ENCODE measurements around the gene HSPD1.

HSPD1 gene

DNA sequence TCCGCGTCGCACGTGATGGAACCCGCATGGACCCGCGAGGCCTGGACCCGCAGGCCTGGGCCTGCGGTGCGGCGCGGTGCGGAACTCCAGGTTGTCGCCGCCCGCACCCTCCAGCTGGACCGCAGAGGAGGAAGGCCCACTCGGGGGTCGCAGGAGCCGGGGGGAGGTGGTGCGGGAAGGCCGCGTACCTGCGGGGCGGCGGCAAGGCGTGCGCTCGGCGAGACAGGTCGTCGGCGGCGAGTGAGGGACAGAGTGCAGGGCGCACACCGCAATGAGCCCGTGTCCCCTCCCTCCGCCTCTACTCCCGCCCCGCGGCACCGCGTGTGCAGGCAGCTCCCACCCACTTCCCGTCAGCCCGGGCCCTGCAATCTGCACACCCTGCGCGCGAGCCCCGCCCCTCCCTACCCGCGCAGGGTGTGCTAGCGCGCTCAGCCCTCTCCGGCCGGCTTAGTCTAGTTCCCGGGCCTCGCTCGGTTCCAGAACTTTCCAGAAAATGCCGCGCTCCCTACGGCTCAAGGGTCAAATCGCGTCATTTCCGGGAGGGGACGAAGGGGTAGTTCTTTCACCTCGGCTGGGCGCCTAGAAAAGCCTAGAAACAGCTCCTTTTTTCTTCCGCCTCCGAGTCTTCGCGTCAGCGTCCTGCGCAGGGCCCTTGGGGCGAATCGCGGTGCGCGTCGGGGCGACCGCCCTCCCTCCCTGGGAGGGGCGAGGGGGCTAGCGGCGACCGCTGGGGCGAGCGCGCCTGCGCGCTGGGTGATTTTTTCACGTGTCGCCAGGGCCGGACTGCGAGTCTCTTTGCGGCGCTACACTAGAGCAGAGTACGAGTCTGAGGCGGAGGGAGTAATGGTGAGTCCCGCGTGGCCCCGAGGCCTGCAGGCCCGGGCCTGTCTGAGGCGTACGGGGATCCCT lies at the start of gene HSPD1, which contains the start of gene HSPE1:
Gene HSPD1, minus strand, starts transcription at position 247 of the 909 bp plus-strand sequence. CDS start 992 bp downstream, outside the sequence.
Gene HSPE1, plus strand, starts transcription at position 786 of the 909 bp plus-strand sequence. Its CDS starts 58 bp downstream, at position 844.
- H3K9me3 Mint-ChIP-seq: no peaks in the 10 kb centered on the region
- H3K27me3 Mint-ChIP-seq: no peaks in the 10 kb centered on the region
- H3K4me3 Mint-ChIP-seq: peak within 1 kb of the TSS; percentile 100
- H3K4me1 Mint-ChIP-seq: peaks cover 53% of the 10 kb centered on the region
- peak within 1 kb of the TSS; percentile 98 for H3K27ac Mint-ChIP-seq
- peaks cover 55% of the 10 kb centered on the region for H3K36me3 Mint-ChIP-seq

DNA sequence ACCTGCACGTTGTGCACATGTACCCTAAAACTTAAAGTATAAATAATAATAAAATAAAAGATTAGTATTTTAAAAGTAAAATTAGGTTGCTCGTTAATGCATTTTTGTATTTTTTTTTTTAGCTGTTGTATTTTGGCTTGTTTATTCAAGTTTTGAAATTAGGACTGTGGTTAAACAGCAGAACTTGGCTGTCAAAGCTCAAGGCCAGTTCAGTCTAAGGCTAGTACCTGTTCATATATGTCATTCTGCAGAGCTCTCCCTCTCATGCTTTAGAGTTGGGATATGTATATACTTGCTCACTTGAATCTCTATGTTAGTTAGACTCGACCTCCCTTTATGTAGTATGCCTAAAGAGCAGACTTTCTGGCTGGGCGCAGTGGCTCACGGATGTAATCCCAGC lies 48.9 kb upstream of the HSPD1 start:
- peaks cover 11% of the 10 kb centered on the region for H3K4me1 Mint-ChIP-seq
- no peaks in the 10 kb centered on the region for H3K9me3 Mint-ChIP-seq
- peaks cover 8% of the 10 kb centered on the region for H3K36me3 Mint-ChIP-seq
- H3K27me3 Mint-ChIP-seq: no peaks in the 10 kb centered on the region
- H3K27ac Mint-ChIP-seq: no peak overlapping the region
- H3K4me3 Mint-ChIP-seq: no peak overlapping the region

DNA sequence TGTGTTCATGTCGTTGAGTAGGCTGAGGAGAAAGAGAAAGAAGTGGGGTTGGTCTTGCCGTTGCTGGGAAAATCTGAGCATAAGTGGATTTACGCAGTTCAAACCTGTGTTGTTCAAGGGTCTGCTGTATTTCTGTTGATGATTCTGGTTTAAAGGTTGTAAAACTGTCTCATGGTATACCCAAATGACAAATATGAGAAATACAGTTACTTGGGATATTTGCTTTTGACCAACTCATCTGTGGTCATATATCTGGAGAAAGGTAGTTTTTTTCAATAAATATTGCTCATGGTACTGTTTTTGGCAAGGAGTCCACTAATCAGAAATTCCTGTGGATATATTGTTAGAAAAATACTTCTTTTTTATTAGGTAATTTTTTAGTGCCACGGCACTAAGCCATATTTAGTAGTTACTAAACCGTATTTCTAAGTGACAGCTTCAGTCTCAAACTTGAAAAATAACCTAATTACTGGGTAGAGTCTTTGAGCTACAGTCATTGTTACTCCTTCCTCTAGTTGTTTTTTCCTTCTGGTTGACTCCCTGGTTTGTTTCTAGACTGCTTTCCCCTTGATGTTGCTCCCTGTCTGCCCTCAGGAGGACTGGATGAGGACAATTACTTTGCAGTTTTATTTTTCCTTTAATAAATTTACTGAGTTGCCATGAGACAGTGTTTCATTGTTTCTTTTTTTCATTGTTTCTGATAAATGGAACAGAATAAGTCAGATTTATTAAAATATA lies 47.7 kb upstream of the HSPD1 start:
- H3K36me3 Mint-ChIP-seq: peaks cover 8% of the 10 kb centered on the region
- no peak overlapping the region for H3K4me3 Mint-ChIP-seq
- H3K4me1 Mint-ChIP-seq: peaks cover 11% of the 10 kb centered on the region
- H3K27me3 Mint-ChIP-seq: no peaks in the 10 kb centered on the region
- H3K27ac Mint-ChIP-seq: peak overlapping the region; percentile 63
- no peaks in the 10 kb centered on the region for H3K9me3 Mint-ChIP-seq

DNA sequence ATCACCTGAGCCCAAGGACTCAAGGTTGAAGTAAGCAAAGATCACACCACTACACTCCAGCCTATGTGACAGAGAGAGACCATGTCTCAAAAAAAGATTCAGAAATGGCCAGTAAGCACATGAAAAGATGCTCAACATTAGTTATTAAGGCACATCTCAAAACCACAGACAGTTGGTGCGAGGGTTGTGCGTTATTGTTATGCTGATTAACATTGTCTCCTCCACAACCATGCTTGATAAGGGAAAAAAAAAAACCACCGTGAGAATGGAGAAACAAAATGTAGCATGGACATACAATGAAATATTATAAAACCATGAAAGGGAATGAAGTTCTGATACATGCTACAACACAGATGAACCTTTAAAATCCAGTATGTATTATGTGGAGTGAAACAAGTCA lies 43.6 kb upstream of the HSPD1 start:
- no peaks in the 10 kb centered on the region for H3K9me3 Mint-ChIP-seq
- no peak overlapping the region for H3K27ac Mint-ChIP-seq
- H3K36me3 Mint-ChIP-seq: peaks cover 10% of the 10 kb centered on the region
- no peaks in the 10 kb centered on the region for H3K27me3 Mint-ChIP-seq
- H3K4me3 Mint-ChIP-seq: no peak overlapping the region
- H3K4me1 Mint-ChIP-seq: peaks cover 27% of the 10 kb centered on the region

DNA sequence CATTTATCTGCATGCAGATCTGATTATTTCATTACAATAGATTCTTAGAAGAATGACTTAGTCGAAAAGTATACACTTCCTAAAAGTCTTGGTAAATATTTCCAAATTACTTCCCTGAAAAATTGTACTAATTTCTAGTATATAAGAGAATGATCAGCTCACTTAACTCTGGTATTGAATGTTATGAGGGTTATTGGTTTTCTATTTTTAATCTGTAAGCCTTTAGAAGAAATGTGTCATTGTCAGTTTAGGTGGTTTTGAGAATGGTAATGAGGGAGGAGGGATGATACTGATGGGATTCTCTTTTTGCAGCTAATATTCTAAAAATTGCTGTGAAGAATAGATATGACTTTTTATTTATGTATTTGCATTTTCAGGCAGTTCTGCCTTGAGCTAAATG lies 40.1 kb upstream of the HSPD1 start:
- H3K4me1 Mint-ChIP-seq: peaks cover 36% of the 10 kb centered on the region
- no peaks in the 10 kb centered on the region for H3K9me3 Mint-ChIP-seq
- no peak overlapping the region for H3K4me3 Mint-ChIP-seq
- H3K27me3 Mint-ChIP-seq: no peaks in the 10 kb centered on the region
- H3K36me3 Mint-ChIP-seq: peaks cover 13% of the 10 kb centered on the region
- H3K27ac Mint-ChIP-seq: peak overlapping the region; percentile 13

DNA sequence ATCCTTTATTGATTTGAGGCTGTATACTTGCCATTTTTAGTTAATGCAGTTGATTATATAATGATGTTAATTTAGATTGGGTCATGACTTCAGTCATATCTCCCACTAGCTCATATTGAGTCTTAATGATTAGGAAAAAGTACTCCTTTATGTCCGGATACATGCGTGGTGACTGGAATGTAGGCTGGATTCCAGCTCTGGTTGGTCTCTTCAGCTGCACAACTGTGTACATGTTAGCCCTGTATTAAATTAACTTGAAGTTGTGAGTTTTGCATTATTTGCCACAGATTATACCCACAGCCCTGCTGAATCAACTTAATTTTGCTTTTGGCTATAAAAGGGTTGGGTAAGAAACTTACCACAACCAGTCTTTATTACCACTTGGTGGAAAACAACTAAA lies 38.8 kb upstream of the HSPD1 start:
- Mint-ChIP-seq H3K4me1 (peaks cover 49% of the 10 kb centered on the region), H3K9me3 (no peaks in the 10 kb centered on the region), H3K4me3 (no peak overlapping the region), H3K36me3 (peaks cover 16% of the 10 kb centered on the region), H3K27ac (peak overlapping the region; percentile 32), H3K27me3 (no peaks in the 10 kb centered on the region)

DNA sequence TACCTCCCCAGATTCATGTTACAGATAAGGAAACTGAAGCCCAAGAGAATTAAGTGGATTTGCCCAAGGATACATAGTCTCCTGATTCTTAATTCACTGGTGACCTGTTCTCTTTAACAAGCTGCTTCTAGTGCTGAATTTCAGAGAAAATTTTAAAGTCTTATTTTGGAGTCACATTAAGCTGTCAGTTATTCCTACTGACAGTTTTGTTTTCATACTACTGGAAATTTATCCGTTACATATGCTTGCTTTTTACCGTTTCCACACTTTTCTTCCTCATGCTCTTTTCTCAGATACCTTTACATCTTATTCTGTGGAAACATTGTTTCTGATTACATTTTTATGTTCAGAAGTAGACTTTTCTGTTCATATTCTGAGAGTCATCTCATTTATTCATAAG lies 17.5 kb upstream of the HSPD1 start:
- Mint-ChIP-seq H3K27ac (peak overlapping the region; percentile 95), H3K4me1 (peaks cover 50% of the 10 kb centered on the region), H3K27me3 (no peaks in the 10 kb centered on the region), H3K9me3 (no peaks in the 10 kb centered on the region), H3K4me3 (peak overlapping the region; percentile 96), H3K36me3 (peaks cover 5% of the 10 kb centered on the region)

DNA sequence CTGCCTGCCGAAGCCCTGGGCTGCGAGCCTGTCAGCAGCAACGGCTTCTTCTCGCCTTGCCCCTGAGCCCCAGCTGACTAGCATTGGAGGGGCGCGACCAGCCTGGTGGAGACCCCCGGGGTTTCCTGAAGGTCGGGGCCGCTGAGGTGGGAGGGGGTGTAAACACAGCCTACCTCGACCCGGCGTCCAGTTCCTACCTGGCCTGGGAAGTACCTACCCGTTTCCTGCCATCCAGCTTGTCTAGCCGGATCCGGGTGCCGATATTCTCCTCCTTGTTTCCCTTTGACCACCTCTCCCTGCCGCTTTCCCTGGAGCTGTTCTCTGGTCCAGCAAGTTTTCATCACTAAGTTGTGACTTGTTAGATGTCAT lies 16.7 kb upstream of the HSPD1 start:
- H3K36me3 Mint-ChIP-seq: peaks cover 5% of the 10 kb centered on the region
- H3K9me3 Mint-ChIP-seq: no peaks in the 10 kb centered on the region
- H3K4me3 Mint-ChIP-seq: peak overlapping the region; percentile 96
- no peaks in the 10 kb centered on the region for H3K27me3 Mint-ChIP-seq
- peak overlapping the region; percentile 95 for H3K27ac Mint-ChIP-seq
- H3K4me1 Mint-ChIP-seq: peaks cover 44% of the 10 kb centered on the region

DNA sequence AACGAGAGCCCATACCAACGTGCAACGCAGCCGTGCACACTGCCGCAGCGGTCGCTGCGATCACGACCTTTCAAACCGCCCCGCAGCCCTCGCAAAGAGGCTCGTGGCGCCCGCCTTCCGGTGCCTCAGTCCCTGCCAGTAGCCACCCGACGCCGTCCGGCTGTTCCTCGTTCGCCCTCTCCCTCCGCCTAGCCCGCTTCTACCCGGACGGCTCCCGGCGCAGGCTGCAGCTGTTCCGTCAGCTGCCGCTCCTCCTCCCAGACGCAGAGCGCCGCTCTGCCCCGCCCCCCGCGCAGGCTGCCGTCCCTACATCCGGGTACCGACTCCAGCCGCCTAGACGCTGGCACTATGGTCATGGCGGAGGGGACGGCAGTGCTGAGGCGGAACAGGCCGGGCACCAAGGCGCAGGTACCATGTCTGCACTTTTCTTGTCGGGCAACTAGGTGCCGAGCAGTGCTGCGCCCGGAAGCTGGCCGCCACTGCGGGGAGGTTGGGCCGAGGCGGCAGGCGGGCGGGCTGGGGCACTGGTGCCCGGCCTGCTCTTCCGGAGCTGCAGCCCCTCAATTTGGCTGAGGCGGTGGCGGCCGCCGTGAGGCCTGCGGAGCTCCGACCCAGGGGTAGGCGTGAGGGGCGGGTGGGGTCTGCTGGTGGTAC lies 16.2 kb upstream of the HSPD1 start, which contains the start of gene MOB4:
Gene MOB4, plus strand, starts transcription at position 328 of the 654 bp plus-strand sequence. Its CDS starts 21 bp downstream, at position 349.
- peaks cover 40% of the 10 kb centered on the region for H3K4me1 Mint-ChIP-seq
- H3K27ac Mint-ChIP-seq: peak within 1 kb of the TSS; percentile 95
- H3K4me3 Mint-ChIP-seq: peak within 1 kb of the TSS; percentile 96
- no peaks in the 10 kb centered on the region for H3K9me3 Mint-ChIP-seq
- H3K36me3 Mint-ChIP-seq: peaks cover 2% of the 10 kb centered on the region
- no peaks in the 10 kb centered on the region for H3K27me3 Mint-ChIP-seq

DNA sequence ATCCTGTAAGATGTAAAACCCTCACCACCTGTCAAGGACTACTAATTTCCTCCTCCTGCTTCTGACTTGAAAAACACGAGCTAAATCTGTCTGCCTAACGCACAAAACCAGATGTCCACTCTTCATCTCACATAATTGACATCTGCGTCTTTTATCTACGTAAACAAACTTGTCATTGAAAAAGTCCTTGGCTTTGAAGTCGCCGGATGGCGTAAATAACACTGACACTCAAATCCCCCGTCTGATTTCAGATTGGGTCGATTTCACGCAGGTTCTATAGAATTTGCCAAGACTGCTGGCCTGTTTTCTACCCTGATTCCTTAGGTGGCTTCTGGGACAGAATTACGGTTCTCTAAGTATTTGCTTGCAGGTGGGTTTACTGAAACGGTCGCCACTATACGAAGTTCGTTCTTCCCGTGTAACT lies 15.7 kb upstream of the HSPD1 start:
- H3K27ac Mint-ChIP-seq: peak overlapping the region; percentile 94
- H3K36me3 Mint-ChIP-seq: no peaks in the 10 kb centered on the region
- H3K4me3 Mint-ChIP-seq: peak overlapping the region; percentile 96
- H3K9me3 Mint-ChIP-seq: no peaks in the 10 kb centered on the region
- peaks cover 35% of the 10 kb centered on the region for H3K4me1 Mint-ChIP-seq
- no peaks in the 10 kb centered on the region for H3K27me3 Mint-ChIP-seq

DNA sequence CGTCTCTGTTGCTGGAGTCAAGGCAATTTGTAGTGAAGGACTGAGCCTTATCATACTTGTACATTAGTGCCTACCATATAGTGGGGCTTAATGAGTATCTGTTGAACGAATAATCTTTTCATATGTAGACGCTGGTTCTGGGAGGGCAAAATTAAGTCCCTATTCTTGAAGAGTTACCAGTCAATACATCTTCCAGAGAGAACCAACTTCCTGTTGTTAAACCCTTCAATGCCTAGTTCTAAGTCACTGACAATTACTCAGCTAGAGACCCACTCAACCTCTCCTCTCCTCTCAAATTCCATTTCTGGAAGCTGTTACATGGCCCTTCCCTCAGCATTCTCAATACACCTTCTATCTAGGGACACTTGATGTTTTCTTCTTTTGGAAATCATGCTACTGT lies 15.1 kb upstream of the HSPD1 start:
- Mint-ChIP-seq H3K4me1 (peaks cover 32% of the 10 kb centered on the region), H3K4me3 (peak overlapping the region; percentile 96), H3K27me3 (no peaks in the 10 kb centered on the region), H3K36me3 (no peaks in the 10 kb centered on the region), H3K27ac (peak overlapping the region; percentile 94), H3K9me3 (no peaks in the 10 kb centered on the region)

DNA sequence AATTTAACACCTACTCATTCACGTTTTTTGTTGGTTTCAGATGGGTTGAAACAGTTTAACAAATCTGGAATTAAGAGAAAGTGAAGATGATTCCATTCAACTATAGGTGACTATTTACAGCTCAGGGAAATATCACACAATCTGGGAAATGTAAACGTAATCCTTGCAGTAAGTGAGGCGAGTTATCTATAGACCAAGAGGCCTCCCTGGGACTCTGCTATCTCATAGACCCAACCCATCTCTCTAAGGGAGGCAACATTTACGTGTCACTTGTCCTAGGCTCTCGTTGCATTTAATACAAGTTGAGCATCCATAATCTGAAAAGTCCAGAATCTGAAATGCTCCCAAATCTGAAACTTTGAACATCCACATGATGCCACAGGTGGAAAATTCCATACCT lies 14.3 kb upstream of the HSPD1 start:
- Mint-ChIP-seq H3K36me3 (no peaks in the 10 kb centered on the region), H3K4me3 (no peak overlapping the region), H3K27ac (no peak overlapping the region), H3K4me1 (peaks cover 23% of the 10 kb centered on the region), H3K27me3 (no peaks in the 10 kb centered on the region), H3K9me3 (no peaks in the 10 kb centered on the region)

DNA sequence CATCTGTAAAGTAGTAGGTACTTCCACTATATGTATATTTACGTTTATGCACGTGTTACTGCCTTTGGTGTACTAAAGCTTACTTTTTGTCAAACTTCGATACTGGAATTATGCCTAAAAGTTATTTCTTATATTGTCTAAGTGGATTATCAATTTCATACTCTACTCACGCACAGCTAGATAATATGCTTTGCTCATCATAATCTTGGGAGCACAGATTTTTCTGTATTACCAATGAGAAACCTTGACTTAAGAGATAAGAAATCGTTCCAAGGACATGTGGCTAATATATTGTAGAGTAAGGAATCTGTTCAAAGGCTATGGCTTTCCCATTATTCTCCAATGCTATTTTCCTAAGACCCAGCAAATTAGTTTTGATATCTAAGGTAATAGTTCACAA lies 7.0 kb upstream of the HSPD1 start:
- peaks cover 16% of the 10 kb centered on the region for H3K36me3 Mint-ChIP-seq
- H3K27ac Mint-ChIP-seq: no peak overlapping the region
- peaks cover 28% of the 10 kb centered on the region for H3K4me1 Mint-ChIP-seq
- H3K9me3 Mint-ChIP-seq: no peaks in the 10 kb centered on the region
- no peak overlapping the region for H3K4me3 Mint-ChIP-seq
- H3K27me3 Mint-ChIP-seq: no peaks in the 10 kb centered on the region

DNA sequence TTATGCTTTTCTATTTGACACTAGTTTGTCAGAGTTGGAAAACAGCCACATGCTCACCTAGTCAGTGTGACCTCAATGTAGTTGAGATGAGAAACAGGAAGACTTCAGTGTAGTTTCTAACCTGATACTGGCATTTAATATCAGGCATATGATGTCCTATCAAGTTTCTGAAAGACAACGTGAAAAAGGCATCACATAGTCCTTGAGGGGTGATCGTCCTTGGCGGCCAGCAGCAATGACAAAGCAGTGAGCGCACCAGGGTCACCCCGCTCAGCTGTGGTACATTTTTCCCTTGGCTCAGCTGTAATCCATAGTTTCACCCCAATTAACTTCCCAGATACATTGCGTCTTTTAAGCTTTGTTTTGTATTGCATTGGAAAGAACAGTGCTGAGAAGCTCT lies 4.9 kb upstream of the HSPD1 start:
- Mint-ChIP-seq H3K27ac (no peak overlapping the region), H3K9me3 (no peaks in the 10 kb centered on the region), H3K36me3 (peaks cover 27% of the 10 kb centered on the region), H3K27me3 (no peaks in the 10 kb centered on the region), H3K4me1 (peaks cover 31% of the 10 kb centered on the region), H3K4me3 (peak overlapping the region; percentile 39)

DNA sequence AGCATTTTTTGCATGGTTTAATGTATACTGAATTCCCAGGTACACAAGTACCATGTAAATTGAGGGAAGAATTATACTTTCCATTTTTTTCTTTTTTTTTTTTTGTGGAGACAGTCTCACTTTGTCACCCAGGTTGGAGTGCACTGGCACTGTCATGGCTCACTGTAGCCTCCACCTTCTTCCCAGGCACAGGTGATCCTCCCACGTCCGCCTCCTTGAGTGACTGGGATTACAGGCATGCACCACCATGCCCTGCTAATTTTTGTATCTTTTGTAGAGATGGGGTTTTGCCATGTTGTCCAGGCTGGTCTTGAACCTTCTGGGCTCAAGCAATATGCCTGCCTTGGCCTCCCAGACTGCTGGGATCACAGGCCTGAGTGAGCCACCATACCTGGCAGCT lies 4.4 kb upstream of the HSPD1 start:
- Mint-ChIP-seq H3K4me3 (peak overlapping the region; percentile 39), H3K36me3 (peaks cover 28% of the 10 kb centered on the region), H3K27ac (no peak overlapping the region), H3K27me3 (no peaks in the 10 kb centered on the region), H3K9me3 (no peaks in the 10 kb centered on the region), H3K4me1 (peaks cover 31% of the 10 kb centered on the region)
